ENCODE measurements around the gene RFX2.

RFX2 gene

DNA sequence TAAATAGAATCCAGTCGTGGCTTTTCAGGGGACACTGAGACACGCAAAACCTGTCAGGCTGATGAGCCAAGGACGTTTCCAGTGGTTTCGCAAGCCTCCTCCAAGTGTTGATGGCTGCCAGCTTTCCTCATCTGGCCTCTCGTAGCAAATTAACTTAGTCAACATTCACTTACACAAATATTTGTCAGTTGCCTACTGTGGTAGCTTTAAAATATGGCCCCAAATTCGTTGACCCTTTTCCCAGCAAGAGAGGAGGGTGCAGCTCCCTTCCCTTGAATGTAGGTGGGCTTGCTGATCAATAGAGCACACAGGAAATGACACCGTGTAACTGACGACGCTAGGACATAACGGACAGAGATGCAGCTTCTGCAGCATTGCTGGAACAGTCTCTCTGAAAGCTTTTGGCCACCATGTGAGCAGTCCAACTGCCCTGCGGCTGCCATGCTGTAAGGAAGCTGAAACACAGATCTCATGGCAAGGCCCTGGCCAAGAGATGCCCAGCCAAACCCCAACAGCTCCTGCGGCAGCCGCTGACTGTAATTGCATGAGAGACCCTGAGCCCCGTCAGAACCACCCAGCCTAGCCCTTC is 126.8 kb downstream of the RFX2 start:
- H3K4me1 ChIP-seq (ENCODE audit: low read depth, poor library complexity, severe bottlenecking) = peaks cover 8% of the 10 kb centered on the region

DNA sequence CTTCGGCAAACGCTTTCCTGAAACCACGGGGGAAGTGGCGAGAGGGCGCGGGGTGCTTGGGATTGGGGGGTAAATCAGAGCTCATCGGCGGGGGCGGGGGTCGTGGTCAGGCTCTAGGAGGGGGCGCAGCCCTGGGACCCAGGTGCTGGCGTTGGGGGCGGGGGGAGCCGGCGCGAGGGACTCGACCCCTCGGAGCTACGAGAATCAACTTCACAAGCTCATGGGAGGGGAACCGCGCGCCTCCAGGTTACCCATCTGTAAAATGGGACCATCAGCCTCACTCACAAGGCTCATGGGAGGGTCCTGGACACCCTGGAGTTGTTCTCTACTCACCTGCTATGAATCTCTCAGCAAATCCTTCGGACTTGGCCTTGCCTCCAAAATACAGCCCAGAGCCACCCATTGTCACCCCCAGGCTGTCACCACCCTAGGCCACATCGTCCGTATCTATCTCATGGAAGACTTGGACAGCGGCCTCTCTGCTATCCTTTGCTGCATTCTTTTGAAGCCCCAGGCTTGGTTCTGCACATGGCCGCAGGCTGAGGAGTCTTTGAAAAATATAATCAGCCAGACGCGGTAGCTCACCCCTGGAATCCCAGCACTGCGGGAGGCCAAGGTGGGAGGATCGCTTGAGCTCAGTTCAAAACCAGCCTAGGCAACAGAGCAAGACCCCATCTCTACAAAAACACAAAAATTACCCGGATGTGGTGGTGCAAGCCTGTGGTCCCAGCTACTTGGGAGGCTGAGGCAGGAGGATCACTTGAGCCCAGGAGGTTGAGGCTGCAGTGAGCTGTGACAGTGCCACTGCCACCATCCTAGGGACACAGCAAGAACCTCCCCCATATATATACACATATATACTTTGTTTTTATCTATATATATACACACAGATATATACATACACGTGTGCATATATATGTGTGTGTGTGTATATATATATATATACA is 131.4 kb downstream of the RFX2 start:
- peak overlapping the region; percentile 91; the same call in 1 of the 2 replicates for H3K9ac ChIP-seq
- TF ChIP-seq, protein P1, sequence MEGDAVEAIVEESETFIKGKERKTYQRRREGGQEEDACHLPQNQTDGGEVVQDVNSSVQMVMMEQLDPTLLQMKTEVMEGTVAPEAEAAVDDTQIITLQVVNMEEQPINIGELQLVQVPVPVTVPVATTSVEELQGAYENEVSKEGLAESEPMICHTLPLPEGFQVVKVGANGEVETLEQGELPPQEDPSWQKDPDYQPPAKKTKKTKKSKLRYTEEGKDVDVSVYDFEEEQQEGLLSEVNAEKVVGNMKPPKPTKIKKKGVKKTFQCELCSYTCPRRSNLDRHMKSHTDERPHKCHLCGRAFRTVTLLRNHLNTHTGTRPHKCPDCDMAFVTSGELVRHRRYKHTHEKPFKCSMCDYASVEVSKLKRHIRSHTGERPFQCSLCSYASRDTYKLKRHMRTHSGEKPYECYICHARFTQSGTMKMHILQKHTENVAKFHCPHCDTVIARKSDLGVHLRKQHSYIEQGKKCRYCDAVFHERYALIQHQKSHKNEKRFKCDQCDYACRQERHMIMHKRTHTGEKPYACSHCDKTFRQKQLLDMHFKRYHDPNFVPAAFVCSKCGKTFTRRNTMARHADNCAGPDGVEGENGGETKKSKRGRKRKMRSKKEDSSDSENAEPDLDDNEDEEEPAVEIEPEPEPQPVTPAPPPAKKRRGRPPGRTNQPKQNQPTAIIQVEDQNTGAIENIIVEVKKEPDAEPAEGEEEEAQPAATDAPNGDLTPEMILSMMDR (conservative IDR thresholded peaks at IDR 0.05; ENCODE audit: low read depth, low read length) = no peak
- no peak overlapping the region for H3K4me3 ChIP-seq (IDR thresholded peaks at IDR 0.05; ENCODE audit: insufficient read depth, low read depth, low read length)
- H3K79me2 ChIP-seq (ENCODE audit: insufficient read depth, low read depth) = peaks cover 54% of the 10 kb centered on the region
- no peaks in the 10 kb centered on the region for H3K27me3 ChIP-seq (ENCODE audit: insufficient read depth, low read depth)
- H3K4me1 ChIP-seq (ENCODE audit: low read depth, poor library complexity, severe bottlenecking) = peaks cover 23% of the 10 kb centered on the region
- peak overlapping the region; percentile 57; the same call in 1 of the 2 replicates for H2AFZ ChIP-seq (ENCODE audit: low read depth)
- no peaks in the 10 kb centered on the region for H3K36me3 ChIP-seq (ENCODE audit: insufficient read depth)
- H3K4me2 ChIP-seq = peak overlapping the region; percentile 66
- H3K27ac ChIP-seq = peak overlapping the region; percentile 69; the same call in 1 of the 2 replicates
- H4K20me1 ChIP-seq (ENCODE audit: insufficient read depth) = no peaks in the 10 kb centered on the region; the same call in 1 of the 2 replicates

More for the DNA sequence above, 126.8 kb downstream of the RFX2 start:
- Histone ChIP-seq H3K36me3 (ENCODE audit: insufficient read depth) (no peaks in the 10 kb centered on the region), H3K27ac (no peak overlapping the region), H2AFZ (ENCODE audit: low read depth) (no peak overlapping the region), H3K9ac (no peak overlapping the region), H3K79me2 (ENCODE audit: insufficient read depth, low read depth) (peaks cover 12% of the 10 kb centered on the region; the same call in 1 of the 2 replicates), H3K27me3 (ENCODE audit: insufficient read depth, low read depth) (no peaks in the 10 kb centered on the region), H3K4me2 (no peak overlapping the region), H3K4me3 (IDR thresholded peaks at IDR 0.05; ENCODE audit: insufficient read depth, low read depth, low read length) (no peak overlapping the region), H4K20me1 (ENCODE audit: insufficient read depth) (no peaks in the 10 kb centered on the region)
- TF ChIP-seq, protein P1 (conservative IDR thresholded peaks at IDR 0.05; ENCODE audit: low read depth, low read length) = no peak

DNA sequence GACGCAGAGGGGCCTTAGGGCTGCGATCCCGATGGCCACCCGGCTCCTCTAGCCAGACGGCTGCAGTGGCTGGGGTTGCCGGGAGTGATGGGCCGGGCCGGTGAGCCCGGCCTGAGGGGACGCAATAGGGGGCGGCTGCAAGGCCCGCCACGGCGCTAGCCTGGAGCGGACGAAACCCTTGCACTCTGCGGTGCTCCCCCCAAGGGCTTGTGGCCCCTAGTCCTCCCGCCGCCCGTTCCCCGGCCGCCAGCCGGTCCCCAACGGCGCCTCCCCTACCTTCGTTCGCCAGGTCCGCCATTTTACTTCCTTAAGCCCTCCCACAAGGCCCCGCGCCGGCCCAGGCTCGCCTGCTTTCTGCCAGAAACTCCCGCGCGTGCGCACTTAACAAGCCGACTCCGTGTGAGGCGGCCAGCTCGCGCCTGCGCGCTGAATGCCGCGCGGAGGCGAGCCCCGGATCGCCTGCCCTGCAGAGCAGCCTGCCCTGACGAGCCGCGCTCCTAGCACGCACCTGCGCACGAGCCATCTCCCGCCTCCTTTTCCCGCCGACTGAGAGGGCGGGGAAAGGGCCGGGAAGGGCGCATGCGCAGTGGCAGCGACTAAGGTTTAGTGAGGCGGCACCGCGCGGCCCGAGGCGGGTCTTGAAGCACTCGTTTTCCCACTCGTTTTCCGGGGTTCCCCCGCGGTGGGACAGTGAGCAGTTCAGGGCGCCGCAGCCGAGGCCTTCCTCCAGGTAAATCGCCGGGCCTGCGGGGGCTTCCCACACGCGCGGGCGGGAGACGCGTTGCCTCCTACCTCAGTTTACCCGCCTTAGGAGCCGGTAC is 132.3 kb downstream of the RFX2 start, which contains the start of gene RANBP3:
TSS of gene RANBP3 (minus strand) at position 356 of the 821 bp plus-strand sequence. CDS start at position 298, 58 bp downstream.
- H3K9ac ChIP-seq = peak within 1 kb of the TSS; percentile 91
- peak within 1 kb of the TSS; percentile 93 for H3K4me2 ChIP-seq
- H3K4me1 ChIP-seq (ENCODE audit: low read depth, poor library complexity, severe bottlenecking) = peaks cover 25% of the 10 kb centered on the region
- H3K4me3 ChIP-seq (IDR thresholded peaks at IDR 0.05; ENCODE audit: insufficient read depth, low read depth, low read length) = no peak within 1 kb of the TSS
- peak within 1 kb of the TSS; percentile 74 for H3K27ac ChIP-seq
- H3K27me3 ChIP-seq (ENCODE audit: insufficient read depth, low read depth) = no peaks in the 10 kb centered on the region
- peaks cover 2% of the 10 kb centered on the region for H4K20me1 ChIP-seq (ENCODE audit: insufficient read depth)
- peaks cover 63% of the 10 kb centered on the region for H3K79me2 ChIP-seq (ENCODE audit: insufficient read depth, low read depth)
- TF ChIP-seq, protein P1 (conservative IDR thresholded peaks at IDR 0.05; ENCODE audit: low read depth, low read length) = no peak
- no peaks in the 10 kb centered on the region for H3K36me3 ChIP-seq (ENCODE audit: insufficient read depth)
- H2AFZ ChIP-seq (ENCODE audit: low read depth) = peak within 1 kb of the TSS; percentile 73

DNA sequence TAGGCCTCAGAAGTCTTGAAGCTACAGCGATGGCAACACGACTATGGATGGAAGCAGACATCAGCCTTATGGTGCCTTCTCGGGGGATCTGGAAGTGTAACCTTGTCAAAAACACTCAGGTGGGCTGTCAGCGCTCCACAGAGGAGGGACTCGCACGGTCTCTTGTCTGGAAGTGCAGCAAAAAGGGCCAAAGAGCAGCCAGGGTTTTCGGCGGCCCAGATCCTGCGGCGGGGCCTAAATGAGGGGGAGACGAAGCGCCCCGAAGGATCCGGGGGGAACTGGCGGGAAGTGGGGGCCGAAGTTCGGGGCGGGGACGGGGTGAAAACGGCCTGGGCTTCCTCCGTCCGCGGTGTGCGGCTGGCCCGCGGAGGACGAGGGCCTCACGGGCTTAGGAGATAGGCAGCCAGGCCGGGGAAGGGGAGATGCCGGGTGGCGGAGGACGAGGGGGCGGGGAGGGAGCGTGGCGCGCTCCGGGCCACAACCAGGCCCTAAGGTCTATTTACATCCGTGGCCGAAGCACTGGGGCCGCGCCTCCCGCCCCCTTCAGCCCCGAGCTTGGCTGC is 133.0 kb downstream of the RFX2 start:
- peak overlapping the region; percentile 74 for H3K27ac ChIP-seq
- H3K4me1 ChIP-seq (ENCODE audit: low read depth, poor library complexity, severe bottlenecking) = peaks cover 32% of the 10 kb centered on the region
- peaks cover 70% of the 10 kb centered on the region for H3K79me2 ChIP-seq (ENCODE audit: insufficient read depth, low read depth)

More for the DNA sequence above, 133.0 kb downstream of the RFX2 start:
- Histone ChIP-seq H3K27me3 (ENCODE audit: insufficient read depth, low read depth) (no peaks in the 10 kb centered on the region), H3K36me3 (ENCODE audit: insufficient read depth) (no peaks in the 10 kb centered on the region), H4K20me1 (ENCODE audit: insufficient read depth) (peaks cover 7% of the 10 kb centered on the region), H2AFZ (ENCODE audit: low read depth) (peak overlapping the region; percentile 73), H3K4me2 (peak overlapping the region; percentile 93), H3K4me3 (IDR thresholded peaks at IDR 0.05; ENCODE audit: insufficient read depth, low read depth, low read length) (no peak overlapping the region), H3K9ac (peak overlapping the region; percentile 91)
- TF ChIP-seq, protein P1 (conservative IDR thresholded peaks at IDR 0.05; ENCODE audit: low read depth, low read length) = no peak

Measured in KMS-11 (cell line).